A549 (cell line): ENCODE measurements around the gene PPP2R3A.

Source experiments
- CTCF ChIP-seq: fragments of >200 bp; sonication (Bioruptor Twin); formaldehyde crosslinking; IDR thresholded peaks from 3 replicates; pipeline ENCODE4 v1.5.1; 2016
- KDM1A ChIP-seq: fragments of 200-600 bp; sonication (generic); IDR thresholded peaks from 2 replicates; pipeline ENCODE4 v1.6.1; 2016; ENCODE audit warnings: low read depth, mild to moderate bottlenecking

DNA sequence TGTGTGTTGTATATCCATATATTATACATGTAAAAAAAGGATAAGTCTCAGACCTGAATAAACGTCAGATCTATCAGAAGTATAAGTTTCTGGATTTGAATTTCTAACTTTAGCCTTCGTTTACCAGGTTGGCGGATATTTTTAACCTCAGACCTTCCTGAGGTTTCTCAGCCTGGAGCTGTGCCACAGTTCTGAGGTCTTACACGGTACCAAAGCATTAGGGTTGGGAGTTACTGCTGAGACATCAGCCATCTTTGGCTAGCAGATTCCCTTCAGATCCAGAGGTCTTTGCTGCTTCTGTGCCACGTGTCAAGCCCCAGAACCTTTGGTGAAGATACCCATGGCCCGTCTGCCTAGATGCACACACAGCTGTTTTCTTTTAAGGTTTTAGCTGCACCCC is 84.7 kb downstream of the PPP2R3A start:
- TF ChIP-seq KDM1A (no peak), CTCF (no peak)
